Thyroid gland (tissue), 4 donors: ENCODE results near the gene ZFAND3. TPM values are rescaled to one million over a fixed set of nuclear protein-coding genes. Genes with fewer than 3 reads are reported as not detected.

ENCODE experiments used
- DNase-seq, 2 donors: peaks; one replicate each; pipeline ENCODE4 v3.0.0-alpha.2; 2019
- H3K27ac ChIP-seq, 3 donors: fragments of 200-600 bp; sonication (generic); 1 replicate in 2 of 3; 2 replicates in 1 of 3; pipeline ENCODE4 v1.5.1; 2016 to 2019; ENCODE audit warnings: mild to moderate bottlenecking in 1 of 3, moderate library complexity in 1 of 3
- H3K27me3 ChIP-seq: fragments of 200-600 bp; sonication (generic); one replicate; pipeline ENCODE4 v1.5.1; 2019
- H3K36me3 ChIP-seq, 2 donors: fragments of 200-600 bp; sonication (generic); one replicate each; pipeline ENCODE4 v1.5.1; 2016 to 2019
- H3K4me1 ChIP-seq, 2 donors: fragments of 200-600 bp; sonication (generic); one replicate each; pipeline ENCODE4 v1.5.1; 2017 to 2019
- H3K4me3 ChIP-seq, 3 donors: fragments of 200-600 bp; sonication (generic); replicated peaks in 1 of 3; 1 replicate in 2 of 3; 2 replicates in 1 of 3; pipeline ENCODE4 v1.5.1; 2016; ENCODE audit warnings: mild to moderate bottlenecking in 1 of 3
- H3K9me3 ChIP-seq: fragments of 200-600 bp; sonication (generic); one replicate; pipeline ENCODE4 v1.5.1; 2017
- CTCF ChIP-seq, 6 experiments: fragments of 200-600 bp in 3 of 6; fragments of 450-650 bp in 3 of 6; sonication (generic) in 3 of 6; IDR thresholded peaks; one replicate each; pipeline ENCODE4 v1.5.1; 2016 to 2019; ENCODE audit warnings: antibody characterized with exemption in 6 of 6, mild to moderate bottlenecking in 2 of 6, inconsistent platforms in 1 of 6, moderate library complexity in 1 of 6
- POLR2A ChIP-seq, 2 donors: fragments of 450-650 bp; IDR thresholded peaks; one replicate each; pipeline ENCODE4 v1.6.1; 2017; ENCODE audit warnings: antibody characterized with exemption in 2 of 2, mild to moderate bottlenecking in 2 of 2, moderate library complexity in 1 of 2
- whole genome bisulfite sequencing, 2 donors: methylation state at CpG; one replicate each; pipeline ENCODE4 v1.1.5; 2017; 5-methylcytosine and 5-hydroxymethylcytosine counted together
- intact Hi-C: fragments of 100-400 bp; cut with DNase I; formaldehyde crosslinking; loops from one replicate; pipeline ENCODE4 v1.15.1; 2023
- total RNA-seq, 4 donors: library from RNA; depleted of rRNA; stranded (reverse); fragments of >200 nt; gene quantifications; one replicate each; pipeline ENCODE4 v1.2.3, GENCODE V29; 2016

Gene ZFAND3
- total RNA-seq, 4 donors from 2014 or later, result 41.3 to 57.7 (median 55.9) TPM

- H3K36me3 ChIP-seq, result no peaks in the 10 kb centered on the region
- no peaks in the 10 kb centered on the region for H3K4me1 ChIP-seq
- intact Hi-C loops, result no loop called here
- 98% methylated on average over 25 of the region's 25 CpGs for WGBS, 2 donors
- no peak overlapping the region for H3K4me3 ChIP-seq
- TF ChIP-seq POLR2A (IDR thresholded peaks at IDR 0.05), result no peak
- H3K9me3 ChIP-seq, result no peaks in the 10 kb centered on the region
- no peak overlapping the region for H3K27ac ChIP-seq
- no peaks in the 10 kb centered on the region for H3K27me3 ChIP-seq
- DNase-seq, result no peak
Observed at GRCh38 chr6:38160831-38161230, 341.3 kb downstream of the ZFAND3 start.

- no peaks in the 10 kb centered on the region for H3K9me3 ChIP-seq
- whole genome bisulfite sequencing, 2 donors, result 97 to 98% methylated on average over 15 of the region's 15 CpGs
- H3K27me3 ChIP-seq, result no peaks in the 10 kb centered on the region
- no peaks in the 10 kb centered on the region for H3K4me1 ChIP-seq
- no peak overlapping the region for H3K4me3 ChIP-seq
- H3K36me3 ChIP-seq, result no peaks in the 10 kb centered on the region
- TF ChIP-seq POLR2A (IDR thresholded peaks at IDR 0.05), result no peak
- TF ChIP-seq CTCF (IDR thresholded peaks at IDR 0.05), result no peak
- DNase-seq, result no peak
- intact Hi-C loops, result no loop called here
- no peak overlapping the region for H3K27ac ChIP-seq
Observed at GRCh38 chr6:38161331-38161730, 341.8 kb downstream of the ZFAND3 start.

GRCh38 chr6:38161754-38162492 is 342.4 kb downstream of the ZFAND3 start:
- H3K4me3 ChIP-seq, result no peak overlapping the region
- TF ChIP-seq CTCF (IDR thresholded peaks at IDR 0.05) (no peak), POLR2A (IDR thresholded peaks at IDR 0.05) (no peak)
- no peak overlapping the region for H3K27ac ChIP-seq
- no peaks in the 10 kb centered on the region for H3K9me3 ChIP-seq
- no peaks in the 10 kb centered on the region for H3K27me3 ChIP-seq
- no peaks in the 10 kb centered on the region for H3K36me3 ChIP-seq
- 89 to 93% methylated on average over 13 of the region's 15 CpGs for WGBS, 2 donors
- intact Hi-C loops, result no loop called here
- no peaks in the 10 kb centered on the region for H3K4me1 ChIP-seq
- DNase-seq, result no peak

GRCh38 chr6:38162493-38163185 is 343.1 kb downstream of the ZFAND3 start:
- no peaks in the 10 kb centered on the region for H3K36me3 ChIP-seq
- no peaks in the 10 kb centered on the region for H3K9me3 ChIP-seq
- H3K4me1 ChIP-seq, result no peaks in the 10 kb centered on the region
- WGBS, 2 donors, result 95 to 98% methylated on average over 16 of the region's 17 CpGs
- no peak overlapping the region for H3K27ac ChIP-seq
- TF ChIP-seq POLR2A (IDR thresholded peaks at IDR 0.05), result no peak
- TF ChIP-seq CTCF (IDR thresholded peaks at IDR 0.05), result no peak
- H3K4me3 ChIP-seq, result no peak overlapping the region
- H3K27me3 ChIP-seq, result no peaks in the 10 kb centered on the region
- intact Hi-C loops, result no loop called here
- no peak for DNase-seq

- no peak for TF ChIP-seq CTCF (IDR thresholded peaks at IDR 0.05)
- no peak for TF ChIP-seq POLR2A (IDR thresholded peaks at IDR 0.05)
- no peaks in the 10 kb centered on the region for H3K27me3 ChIP-seq
- 83 to 86% methylated on average over 24 to 29 of the region's 29 CpGs for WGBS, 2 donors
- no peaks in the 10 kb centered on the region for H3K9me3 ChIP-seq
- no peak overlapping the region for H3K27ac ChIP-seq
- intact Hi-C loops, result no loop called here
- no peak for DNase-seq
- no peaks in the 10 kb centered on the region for H3K4me1 ChIP-seq
- no peaks in the 10 kb centered on the region for H3K36me3 ChIP-seq
- no peak overlapping the region for H3K4me3 ChIP-seq
Observed at GRCh38 chr6:38163186-38164130, 343.9 kb downstream of the ZFAND3 start.
